GM19328 (cell line): ENCODE measurements around the gene CLTCL1.
"Not testable (repeated sequence)": the region's sequence is repeated elsewhere in the genome, so short reads cannot be mapped to it uniquely, and the experiment has no call there.

Experiments
- ATAC-seq: cut with Tn5 transposase; IDR thresholded peaks from one replicate; pipeline ENCODE4 v1.9.1; 2021; ENCODE audit warnings: mild to moderate bottlenecking, moderate library complexity; ENCODE audit not compliant: unreplicated experiment

Gene CLTCL1

DNA sequence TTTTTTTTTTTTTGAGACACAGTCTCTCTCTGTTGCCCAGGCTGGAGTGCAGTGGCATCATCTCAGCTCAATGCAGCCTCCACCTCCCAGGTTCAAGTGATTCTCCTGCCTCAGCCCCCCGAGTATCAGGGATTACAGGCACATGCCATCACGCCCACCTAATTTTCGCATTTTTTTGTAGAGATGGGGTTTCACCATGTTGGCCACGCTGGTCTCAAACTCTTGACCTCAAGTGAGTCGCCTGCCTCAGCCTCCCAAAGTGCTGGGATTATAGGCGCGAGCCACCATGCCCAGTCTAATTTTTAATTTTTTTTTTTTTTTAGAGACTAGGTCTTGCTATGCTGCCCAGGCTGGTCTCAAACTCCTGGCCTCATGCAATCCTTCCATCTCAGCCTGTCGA is 35.2 kb downstream of the CLTCL1 start:
- not testable (repeated sequence) for ATAC-seq

- ATAC-seq: no peak
Measured at GRCh38 chr22:19253143-19253542, 38.4 kb downstream of the CLTCL1 start.

DNA sequence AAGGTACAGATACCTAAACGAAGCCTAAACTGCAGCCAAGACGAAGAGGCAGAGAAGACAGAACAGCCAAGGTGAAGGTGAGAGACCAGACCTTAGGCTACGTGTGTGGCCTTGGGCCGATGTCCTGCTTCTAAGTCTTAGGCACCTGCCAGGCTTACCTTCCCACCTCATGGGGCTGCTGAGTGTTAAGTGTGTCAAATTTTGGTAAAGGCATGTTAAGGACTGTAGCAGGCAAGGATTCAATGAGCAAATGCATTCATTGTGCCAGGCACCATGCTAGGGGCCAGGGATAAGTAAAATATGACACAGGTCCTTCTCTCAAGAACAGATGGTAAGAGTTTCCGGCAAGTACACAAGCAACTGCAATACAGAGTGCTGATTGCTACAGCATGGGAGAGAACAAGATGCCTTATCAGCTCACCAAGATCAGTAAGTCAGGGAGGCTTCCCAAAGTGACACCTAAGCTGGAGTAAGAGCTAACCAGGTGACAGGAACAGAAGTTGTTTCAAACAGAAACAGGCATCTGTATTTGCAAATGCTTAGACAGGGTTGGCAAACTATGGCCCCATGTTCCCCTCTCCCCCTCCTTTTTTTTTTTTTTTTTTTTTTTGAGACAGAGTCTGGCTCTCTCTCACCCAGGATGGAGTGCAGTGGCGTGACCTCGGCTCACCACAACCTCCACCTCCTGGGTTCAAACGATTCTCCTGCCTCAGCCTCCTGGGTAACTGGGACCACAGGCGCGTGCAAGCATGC is 46.7 kb downstream of the CLTCL1 start:
- no peak for ATAC-seq

GRCh38 chr22:19242699-19243098 is 48.8 kb downstream of the CLTCL1 start:
- ATAC-seq: no peak

DNA sequence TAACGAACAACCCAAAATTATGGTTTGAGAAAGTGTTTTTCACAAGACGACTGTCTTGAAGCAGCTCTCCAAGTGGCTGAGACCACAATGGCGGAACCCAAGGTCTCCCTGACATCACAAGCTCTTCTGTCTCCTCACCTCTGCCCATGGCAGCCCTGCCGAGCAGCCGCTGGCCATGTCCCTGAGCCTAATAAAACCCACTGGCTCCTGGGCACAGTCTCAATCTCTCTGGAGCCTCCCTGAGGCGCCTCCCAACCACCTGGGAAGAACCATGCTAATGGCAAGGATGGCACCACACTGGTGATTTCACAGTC is 50.0 kb downstream of the CLTCL1 start:
- ATAC-seq: no peak

DNA sequence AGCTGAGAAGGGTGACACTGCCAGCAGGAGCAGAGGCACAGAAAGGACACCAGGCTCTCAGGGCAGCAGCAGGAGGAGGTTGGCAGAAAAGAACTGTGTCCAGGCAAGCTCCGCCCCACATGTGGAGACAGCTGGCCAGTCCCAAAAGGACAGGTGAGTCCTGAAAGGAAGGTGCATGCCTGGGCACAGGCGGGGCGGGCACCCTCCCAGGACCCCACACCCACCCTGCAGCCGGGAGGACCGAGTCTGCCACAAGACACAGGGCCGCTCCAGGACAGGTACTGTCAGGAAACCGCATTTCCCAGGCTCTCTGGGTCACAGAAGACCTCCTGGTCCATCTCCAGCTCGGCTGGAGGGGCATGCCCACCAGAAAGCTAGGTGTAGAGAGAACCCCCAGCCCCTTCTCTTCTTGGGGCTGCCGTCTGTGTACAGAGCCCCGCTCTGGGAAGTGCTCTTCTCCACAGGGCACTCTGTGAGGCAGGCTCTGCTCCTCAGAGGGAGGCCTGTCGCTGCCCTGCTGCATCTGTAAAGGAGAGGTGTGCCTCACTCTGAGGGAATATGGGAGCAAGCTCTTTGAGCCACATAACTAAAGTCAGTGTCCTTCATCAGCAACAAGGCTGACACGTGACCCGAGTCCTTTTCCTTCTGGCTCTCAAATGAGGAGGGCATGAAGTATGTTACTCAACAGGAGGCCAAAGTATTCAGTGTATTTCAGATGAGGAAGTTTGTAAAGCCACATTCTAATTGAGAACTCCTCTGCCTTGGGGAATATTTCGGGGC is 50.5 kb downstream of the CLTCL1 start:
- ATAC-seq: no peak

DNA sequence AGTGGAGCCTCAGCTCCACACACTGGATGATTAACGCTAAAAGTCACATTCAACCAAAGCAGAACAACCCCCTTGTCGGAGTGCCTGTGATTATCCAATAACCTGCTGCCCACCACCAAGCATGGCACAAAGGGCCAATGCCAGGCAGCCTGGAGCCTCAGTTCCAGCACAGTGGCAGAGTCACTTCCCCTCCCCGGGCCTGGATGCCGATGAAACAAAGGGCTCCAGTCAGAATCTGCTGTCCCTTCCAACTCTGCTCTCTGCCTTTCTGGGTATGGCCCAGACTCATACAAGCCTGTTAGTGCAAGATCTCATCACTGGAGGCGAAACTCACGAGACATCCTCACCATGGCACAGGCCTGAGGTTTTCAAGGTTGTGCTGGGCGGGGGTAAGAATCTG is 52.1 kb downstream of the CLTCL1 start:
- no peak for ATAC-seq

- no peak for ATAC-seq
Measured at GRCh38 chr22:19238900-19239299, 52.6 kb downstream of the CLTCL1 start.

DNA sequence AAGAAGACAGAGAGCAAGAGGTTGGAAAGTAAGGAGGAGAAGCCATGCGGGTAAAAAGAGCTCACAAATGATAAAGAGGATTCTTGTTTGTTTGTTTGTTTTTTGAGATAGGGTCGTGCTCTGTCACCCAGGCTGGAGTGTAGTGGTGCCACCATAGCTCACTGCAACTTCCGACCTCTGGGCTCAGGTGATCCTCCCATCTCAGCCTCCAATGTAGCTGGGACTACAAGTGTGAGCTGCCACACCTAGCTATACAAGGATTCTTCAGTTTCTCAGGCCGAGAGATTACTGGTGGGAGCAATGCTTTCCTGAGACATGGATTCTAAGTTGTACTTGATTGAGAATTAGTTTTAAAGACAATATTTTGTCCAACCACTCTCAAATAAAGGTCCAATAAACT is 55.6 kb downstream of the CLTCL1 start:
- ATAC-seq: no peak

DNA sequence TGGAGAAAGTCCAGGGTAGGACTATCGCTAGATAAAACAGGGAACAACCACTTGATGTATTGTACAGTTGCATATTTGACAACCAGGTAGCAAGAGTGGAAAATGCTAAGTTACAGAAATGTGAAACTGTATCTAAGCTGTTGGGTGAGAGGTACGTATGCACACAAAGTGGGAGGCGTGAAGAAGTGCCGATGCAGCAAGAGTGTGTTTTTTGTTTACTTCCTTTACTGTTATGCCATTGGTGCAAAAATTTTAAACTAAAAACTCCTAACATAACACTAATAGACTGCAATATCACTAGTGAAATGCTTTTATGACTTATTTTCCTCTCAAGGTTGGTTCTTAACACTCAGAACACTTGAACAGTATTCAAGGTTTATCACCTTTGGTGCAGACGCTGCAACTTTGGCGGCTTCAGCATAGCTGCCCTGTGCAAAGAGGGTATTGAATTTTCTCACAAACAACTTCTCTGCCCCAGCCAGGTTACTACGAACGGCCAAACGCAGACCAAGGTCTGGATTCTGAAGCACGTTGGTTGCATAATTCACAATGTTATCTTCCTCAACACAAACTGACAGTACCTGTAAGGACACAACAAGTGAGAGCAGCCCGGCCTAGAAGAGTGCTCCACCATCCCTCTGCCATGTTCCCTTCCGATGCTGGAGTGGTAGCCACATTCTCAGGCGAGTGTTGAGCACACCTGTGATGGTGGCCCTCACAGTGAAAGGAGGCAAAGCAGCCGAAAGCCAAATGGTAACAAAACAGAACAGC is 57.2 kb downstream of the CLTCL1 start:
- ATAC-seq: no peak

- no peak for ATAC-seq
Measured at GRCh38 chr22:19233189-19233661, 58.3 kb downstream of the CLTCL1 start.

GRCh38 chr22:19232623-19233022 is 58.9 kb downstream of the CLTCL1 start:
- no peak for ATAC-seq

GRCh38 chr22:19231986-19232385 is 59.5 kb downstream of the CLTCL1 start:
- no peak for ATAC-seq

GRCh38 chr22:19229600-19229999 is 61.9 kb downstream of the CLTCL1 start:
- ATAC-seq: no peak

GRCh38 chr22:19228179-19228578 is 63.3 kb downstream of the CLTCL1 start:
- no peak for ATAC-seq

GRCh38 chr22:19226428-19226827 is 65.1 kb downstream of the CLTCL1 start:
- ATAC-seq: no peak

DNA sequence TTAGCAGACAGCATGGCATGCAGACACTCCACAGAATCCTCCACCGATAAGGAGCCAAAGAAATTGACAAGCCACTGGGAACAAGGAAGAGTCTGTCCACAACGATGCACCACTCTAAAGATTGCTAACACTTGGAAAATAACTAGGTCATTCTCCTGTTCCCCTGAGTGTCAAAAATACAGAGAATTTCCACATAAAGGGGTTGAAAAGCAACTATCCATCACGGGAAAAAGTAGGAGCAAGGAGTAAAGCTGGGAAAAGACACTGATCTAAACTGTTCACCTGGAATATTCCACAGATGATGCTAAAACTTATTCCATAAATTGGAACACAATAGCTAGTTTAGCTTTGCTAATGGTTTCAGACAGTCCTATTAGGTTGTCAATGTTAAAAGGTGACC is 66.0 kb downstream of the CLTCL1 start:
- no peak for ATAC-seq

- ATAC-seq: no peak
Measured at GRCh38 chr22:19224985-19225384, 66.5 kb downstream of the CLTCL1 start.

GRCh38 chr22:19224557-19224956 is 67.0 kb downstream of the CLTCL1 start:
- ATAC-seq: no peak

GRCh38 chr22:19223617-19224016 is 67.9 kb downstream of the CLTCL1 start:
- ATAC-seq: no peak

GRCh38 chr22:19223110-19223509 is 68.4 kb downstream of the CLTCL1 start:
- no peak for ATAC-seq
